HepG2 (cell line): Measurements from ENCODE around the gene GPR37L1. TPM values are rescaled to one million over a fixed set of nuclear protein-coding genes. Genes with fewer than 3 reads are reported as not detected.

Experiments used
- ATAC-seq: fragments of 200-7000 bp; cut with Tn5 transposase; 3 replicates; pipeline ENCODE4 v1.9.1; 2020; ENCODE audit warnings: mild to moderate bottlenecking, moderate library complexity
- BruUV-seq: library from RNA; stranded (reverse); fragments of 400-500 nt; replicated peaks from 2 replicates; lab custom pipeline; 2021; lab: Mats Ljungman, UMichigan
- CTCF ChIA-PET: fragments of 300-600 bp; formaldehyde crosslinking; extraction: SDS; loops from one replicate; lab custom pipeline; 2021; ENCODE audit warnings: low total read pairs, inconsistent platforms, low intra/inter-chr PET ratio; lab: Yijun Ruan, JAX
- POLR2A ChIA-PET: fragments of 350-600 bp; sonication (Branson Sonifier 250); formaldehyde crosslinking; loops from one replicate; lab custom pipeline; 2020; ENCODE audit warnings: antibody characterized with exemption, inconsistent platforms; lab: Yijun Ruan, JAX
- DNase-seq: peaks from one replicate; pipeline ENCODE4 v3.0.0-alpha.2; 2015; ENCODE audit warnings: low spot score
- FAIRE-seq: peaks from 3 replicates; lab custom pipeline; 2011; peaks lifted over from hg19 to GRCh38; lab: Jason Lieb, UNC
- H2AFZ ChIP-seq: one replicate; pipeline ENCODE4 v1.6.1; 2011; ENCODE audit warnings: low read length, inconsistent platforms
- H3K27ac ChIP-seq: fragments of 300-600 bp; 3 replicates; pipeline ENCODE4 v1.8.0; 2011; ENCODE audit warnings: mixed run types, mild to moderate bottlenecking, mixed read lengths, low read length, inconsistent platforms; ENCODE audit not compliant: insufficient read depth; ENCODE audit errors: extremely low read length
- H3K27me3 ChIP-seq, 2 experiments: fragments of 200-600 bp in 1 of 2; 2 replicates in 1 of 2; 3 replicates in 1 of 2; pipeline versions ENCODE4 v1.6.0 to v1.8.0; 2011; ENCODE audit warnings: low read length in 2 of 2, mild to moderate bottlenecking in 2 of 2, moderate library complexity in 2 of 2, inconsistent platforms in 1 of 2; ENCODE audit not compliant: insufficient read depth in 2 of 2, control insufficient read depth in 1 of 2
- H3K36me3 ChIP-seq, 2 experiments: fragments of 200-600 bp in 1 of 2; replicated peaks in 1 of 2; 2 replicates in 1 of 2; 3 replicates in 1 of 2; pipeline versions ENCODE4 v1.5.1 to v1.8.0; 2011; ENCODE audit warnings: low read length in 2 of 2, inconsistent platforms in 1 of 2; ENCODE audit not compliant: insufficient read depth in 2 of 2, control insufficient read depth in 1 of 2
- H3K4me1 ChIP-seq: 2 replicates; pipeline ENCODE4 v1.5.1; 2012; ENCODE audit warnings: low read length, inconsistent platforms; ENCODE audit not compliant: insufficient read depth
- H3K4me2 ChIP-seq: 2 replicates; pipeline ENCODE4 v1.6.0; 2011; ENCODE audit warnings: low read depth, low read length, inconsistent platforms
- H3K4me3 ChIP-seq, 3 experiments: fragments of 200-600 bp in 1 of 3; sonication (generic), shearing (Covaris generic) in 1 of 3; replicated peaks in 1 of 3; 2 replicates each; pipeline ENCODE4 v1.5.1; 2011 to 2016; ENCODE audit warnings: low read length in 3 of 3, inconsistent platforms in 2 of 3, low read depth in 2 of 3, mild to moderate bottlenecking in 2 of 3, control low read depth in 1 of 3, mixed read lengths in 1 of 3; ENCODE audit not compliant: insufficient read depth in 1 of 3
- H3K79me2 ChIP-seq: one replicate; pipeline ENCODE4 v1.6.1; 2011; ENCODE audit warnings: low read length, inconsistent platforms; ENCODE audit not compliant: insufficient read depth
- H3K9ac ChIP-seq: 2 replicates; pipeline ENCODE4 v1.6.0; 2011; ENCODE audit warnings: mild to moderate bottlenecking, low read depth, low read length, inconsistent platforms; ENCODE audit not compliant: insufficient read depth
- H3K9me3 ChIP-seq: 2 replicates; pipeline ENCODE4 v1.5.1; 2012; ENCODE audit warnings: mild to moderate bottlenecking, low read length
- H4K20me1 ChIP-seq: 2 replicates; pipeline ENCODE4 v1.6.0; 2011; ENCODE audit warnings: inconsistent platforms, mild to moderate bottlenecking, low read length, moderate library complexity; ENCODE audit not compliant: insufficient read depth
- ESRRA ChIP-seq: sonication (generic); formaldehyde crosslinking; IDR thresholded peaks from 2 replicates; pipeline ENCODE4 v1.5.1; 2020; ENCODE audit warnings: mild to moderate bottlenecking, low read depth, missing genetic modification reagents
- PLRG1 ChIP-seq: fragments of 450-650 bp; conservative IDR thresholded peaks from 2 replicates; pipeline ENCODE4 v1.6.1; 2016
- ZNF17 ChIP-seq: sonication (generic); formaldehyde crosslinking; IDR thresholded peaks from 2 replicates; pipeline ENCODE4 v1.5.0; 2020; ENCODE audit warnings: mild to moderate bottlenecking, missing genetic modification reagents
- WGBS: methylation state at CpG from one replicate; pipeline ENCODE4 v1.1.6; 2017; ENCODE audit warnings: low lambda C conversion rate; 5-methylcytosine and 5-hydroxymethylcytosine counted together
- in situ Hi-C: cut with HindIII; loops from 2 replicates; pipeline ENCODE4 v1.10.0; 2017; ENCODE audit warnings: low pct_unique_long_range_greater_than_20kb; ENCODE audit not compliant: extremely low pct_ligation_motif_present
- intact Hi-C: fragments of 100-400 bp; cut with micrococcal nuclease; formaldehyde crosslinking; loops from one replicate; pipeline ENCODE4 v1.10.0; 2022; ENCODE audit not compliant: unreplicated experiment
- polyA plus RNA-seq, 8 experiments: library from polyadenylated mRNA; depleted of rRNA in 3 of 8; stranded (reverse) in 7 of 8; unstranded in 1 of 8; fragments of >200 nt; fragmentation: Illumina TruSeq in 4 of 8; extraction: Trizol in 4 of 8; gene quantifications; 2 replicates each; pipeline versions ENCODE4 v1.2.1 to v1.2.3, GENCODE V29; 2011 to 2016; ENCODE audit warnings: low read depth in 4 of 8, missing spikeins in 1 of 8, mixed read lengths in 1 of 8; ENCODE audit not compliant: insufficient read depth in 1 of 8
- total RNA-seq, 5 experiments: library from RNA; depleted of rRNA; stranded (reverse); fragments of >200 nt; fragmentation: Illumina TruSeq; extraction: Trizol; gene quantifications; 2 replicates each; pipeline ENCODE4 v1.2.3, GENCODE V29; 2016; ENCODE audit warnings: low read depth in 1 of 5
- TF ChIP-seq, protein P1 (sequence below): sonication (generic); formaldehyde crosslinking; conservative IDR thresholded peaks from 2 replicates; pipeline ENCODE4 v1.4.0; 2020; ENCODE audit warnings: mild to moderate bottlenecking, missing genetic modification reagents, moderate library complexity

Gene GPR37L1
- total and polyA plus RNA-seq, 2 of the 13 experiments (the other 11 are each of a cell fraction or from before 2014, with no cell fraction given): 0.13 TPM; not detected in 1

DNA sequence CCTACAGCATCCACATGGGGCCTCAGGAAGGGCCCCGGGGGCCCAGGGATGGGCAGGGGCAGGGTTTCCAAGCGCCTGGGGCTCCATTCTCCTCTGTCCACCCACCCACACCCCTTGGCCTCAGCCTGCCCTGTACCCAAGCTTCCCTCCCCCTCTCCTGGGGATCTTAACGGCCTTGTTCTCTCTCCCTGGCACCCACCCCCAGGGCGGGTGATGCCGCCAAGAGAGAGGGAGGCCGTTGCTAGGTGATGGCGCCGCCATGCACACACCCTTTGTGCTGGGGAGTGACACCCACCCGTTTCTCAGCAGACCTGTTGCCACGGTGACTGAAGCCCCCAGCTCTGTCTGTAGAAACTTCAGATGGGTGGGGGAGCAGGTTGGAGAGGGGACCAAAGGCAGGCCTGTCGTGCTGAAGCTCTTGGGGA lies 7.6 kb downstream of the GPR37L1 start:
- ATAC-seq (no peak; the same call in 2 of the 3 replicates), FAIRE-seq (no peak), DNase-seq (no peak)
- H3K4me3 ChIP-seq: no peak overlapping the region
- ChIA-PET CTCF (no interaction called here), POLR2A (interaction anchor here (1.2 kb wide), 1 partner anchor 120 kb away, joined by 3 read pairs; the partner anchor contains the start of gene ELF3)
- H3K9ac ChIP-seq: no peak overlapping the region
- H4K20me1 ChIP-seq: 0 out of 2 replicates have a peak, but pooled peaks cover 5% of the 10 kb centered on the region
- no peak overlapping the region for H3K4me2 ChIP-seq
- H3K4me1 ChIP-seq: 0 out of 2 replicates have a peak, but pooled peaks cover 6% of the 10 kb centered on the region
- no peaks in the 10 kb centered on the region for H3K9me3 ChIP-seq
- no peak overlapping the region for H2AFZ ChIP-seq
- 39% methylated on average over 6 of the region's 11 CpGs for WGBS
- peaks cover 0 to 2% of the 10 kb centered on the region in 2 experiments; a peak in 1 of 5 replicates for H3K36me3 ChIP-seq
- no peaks in the 10 kb centered on the region for H3K79me2 ChIP-seq
- BruUV-seq: no TSS peak
- no peak overlapping the region for H3K27ac ChIP-seq
- in situ Hi-C loops: loop anchor here (5.0 kb wide), 1 partner anchor 233 kb away; no protein-coding TSS in a partner anchor
- 0 out of 5 replicates have a peak, but pooled peaks cover 0 to 6% of the 10 kb centered on the region in 2 experiments for H3K27me3 ChIP-seq
- TF ChIP-seq, protein P1, sequence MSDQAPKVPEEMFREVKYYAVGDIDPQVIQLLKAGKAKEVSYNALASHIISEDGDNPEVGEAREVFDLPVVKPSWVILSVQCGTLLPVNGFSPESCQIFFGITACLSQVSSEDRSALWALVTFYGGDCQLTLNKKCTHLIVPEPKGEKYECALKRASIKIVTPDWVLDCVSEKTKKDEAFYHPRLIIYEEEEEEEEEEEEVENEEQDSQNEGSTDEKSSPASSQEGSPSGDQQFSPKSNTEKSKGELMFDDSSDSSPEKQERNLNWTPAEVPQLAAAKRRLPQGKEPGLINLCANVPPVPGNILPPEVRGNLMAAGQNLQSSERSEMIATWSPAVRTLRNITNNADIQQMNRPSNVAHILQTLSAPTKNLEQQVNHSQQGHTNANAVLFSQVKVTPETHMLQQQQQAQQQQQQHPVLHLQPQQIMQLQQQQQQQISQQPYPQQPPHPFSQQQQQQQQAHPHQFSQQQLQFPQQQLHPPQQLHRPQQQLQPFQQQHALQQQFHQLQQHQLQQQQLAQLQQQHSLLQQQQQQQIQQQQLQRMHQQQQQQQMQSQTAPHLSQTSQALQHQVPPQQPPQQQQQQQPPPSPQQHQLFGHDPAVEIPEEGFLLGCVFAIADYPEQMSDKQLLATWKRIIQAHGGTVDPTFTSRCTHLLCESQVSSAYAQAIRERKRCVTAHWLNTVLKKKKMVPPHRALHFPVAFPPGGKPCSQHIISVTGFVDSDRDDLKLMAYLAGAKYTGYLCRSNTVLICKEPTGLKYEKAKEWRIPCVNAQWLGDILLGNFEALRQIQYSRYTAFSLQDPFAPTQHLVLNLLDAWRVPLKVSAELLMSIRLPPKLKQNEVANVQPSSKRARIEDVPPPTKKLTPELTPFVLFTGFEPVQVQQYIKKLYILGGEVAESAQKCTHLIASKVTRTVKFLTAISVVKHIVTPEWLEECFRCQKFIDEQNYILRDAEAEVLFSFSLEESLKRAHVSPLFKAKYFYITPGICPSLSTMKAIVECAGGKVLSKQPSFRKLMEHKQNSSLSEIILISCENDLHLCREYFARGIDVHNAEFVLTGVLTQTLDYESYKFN: no peak
- TF ChIP-seq ZNF17: no peak
- no peak for TF ChIP-seq PLRG1
- no peak for TF ChIP-seq ESRRA (CRISPR knock-in tag)
- TF ChIP-seq, all 625 proteins: peak for 0
- intact Hi-C loops: no loop called here
